HFFc6 (cell line): ENCODE results near the gene DYNC1I1. TPM values are rescaled to one million over a fixed set of nuclear protein-coding genes. Genes with fewer than 3 reads are reported as not detected.
A peak's percentile ranks its signal among the peaks of the same experiment; 100 is the strongest.

Source experiments
- DNase-seq: peaks from one replicate; pipeline ENCODE4 v3.0.0-alpha.2; 2018
- H3K27ac Mint-ChIP-seq: 2 replicates; pipeline ENCODE4 v1.8.0; 2020; ENCODE audit warnings: mild to moderate bottlenecking, mixed read lengths
- H3K27me3 Mint-ChIP-seq: 2 replicates; pipeline ENCODE4 v1.8.0; 2021; ENCODE audit warnings: mild to moderate bottlenecking, moderate library complexity, mixed read lengths; ENCODE audit not compliant: insufficient read depth
- H3K36me3 Mint-ChIP-seq: 2 replicates; pipeline ENCODE4 v1.8.0; 2021; ENCODE audit warnings: low read depth, mixed read lengths
- H3K4me1 Mint-ChIP-seq: 2 replicates; pipeline ENCODE4 v1.8.0; 2020; ENCODE audit warnings: low read depth, mixed read lengths
- H3K4me3 Mint-ChIP-seq: 2 replicates; pipeline ENCODE4 v1.8.0; 2020; ENCODE audit warnings: mild to moderate bottlenecking, moderate library complexity, mixed read lengths
- H3K9me3 Mint-ChIP-seq: 2 replicates; pipeline ENCODE4 v1.8.0; 2020; ENCODE audit warnings: mild to moderate bottlenecking, mixed read lengths
- CTCF ChIP-seq: fragments of 200-600 bp; sonication (generic); IDR thresholded peaks from 2 replicates; pipeline ENCODE4 v1.5.0; 2021; ENCODE audit warnings: antibody characterized with exemption, mild to moderate bottlenecking
- total RNA-seq, 6 experiments: library from RNA; stranded (reverse); fragmentation: NEBNext Ultra II Directional; extraction: Animal tissue kit (Norgen Biotek cat#: 25700); gene quantifications; 2 replicates in 1 of 6; 3 replicates in 5 of 6; pipeline ENCODE4 v1.2.3, GENCODE V29; 2021

The DYNC1I1 gene
- total RNA-seq, 6 experiments from 2014 or later: 0.08 to 0.34 (median 0.14) TPM; not detected in 1

- H3K27ac Mint-ChIP-seq: no peak overlapping the region
- no peak for DNase-seq
- H3K27me3 Mint-ChIP-seq: peaks cover 4% of the 10 kb centered on the region; the same call in 1 of the 2 replicates
- H3K4me1 Mint-ChIP-seq: no peaks in the 10 kb centered on the region
- H3K4me3 Mint-ChIP-seq: no peak overlapping the region
- no peaks in the 10 kb centered on the region for H3K36me3 Mint-ChIP-seq
- H3K9me3 Mint-ChIP-seq: peaks cover 42% of the 10 kb centered on the region
- TF ChIP-seq CTCF: no peak
These were observed 16.5 kb downstream of the DYNC1I1 start for GRCh38 chr7:95788884-95789283.

GRCh38 chr7:95793658-95794057, 21.3 kb downstream of the DYNC1I1 start:
- Mint-ChIP-seq H3K36me3 (no peaks in the 10 kb centered on the region), H3K4me1 (no peaks in the 10 kb centered on the region), H3K9me3 (peaks cover 17% of the 10 kb centered on the region), H3K4me3 (no peak overlapping the region), H3K27me3 (no peaks in the 10 kb centered on the region; the same call in 1 of the 2 replicates), H3K27ac (no peak overlapping the region)
- no peak for DNase-seq
- TF ChIP-seq CTCF: no peak

GRCh38 chr7:95794917-95795515, 22.7 kb downstream of the DYNC1I1 start:
- no peak for DNase-seq

GRCh38 chr7:95796617-95797016, 24.3 kb downstream of the DYNC1I1 start:
- DNase-seq: no peak
- H3K27me3 Mint-ChIP-seq: no peaks in the 10 kb centered on the region; the same call in 1 of the 2 replicates
- H3K9me3 Mint-ChIP-seq: peaks cover 17% of the 10 kb centered on the region
- TF ChIP-seq CTCF: no peak
- no peaks in the 10 kb centered on the region for H3K4me1 Mint-ChIP-seq
- H3K36me3 Mint-ChIP-seq: no peaks in the 10 kb centered on the region
- no peak overlapping the region for H3K4me3 Mint-ChIP-seq
- H3K27ac Mint-ChIP-seq: no peak overlapping the region

More at GRCh38 chr7:95794917-95795515, 22.7 kb downstream of the DYNC1I1 start:
- Mint-ChIP-seq H3K27ac (no peak overlapping the region), H3K4me3 (no peak overlapping the region), H3K36me3 (no peaks in the 10 kb centered on the region), H3K27me3 (no peaks in the 10 kb centered on the region; the same call in 1 of the 2 replicates), H3K4me1 (no peaks in the 10 kb centered on the region), H3K9me3 (peaks cover 18% of the 10 kb centered on the region)
- TF ChIP-seq CTCF: peak; percentile 62

- Mint-ChIP-seq H3K27ac (no peak overlapping the region), H3K4me1 (no peaks in the 10 kb centered on the region), H3K9me3 (peaks cover 13% of the 10 kb centered on the region; the same call in 1 of the 2 replicates), H3K4me3 (no peak overlapping the region), H3K36me3 (0 out of 2 replicates have a peak, but pooled peaks cover 4% of the 10 kb centered on the region), H3K27me3 (no peaks in the 10 kb centered on the region; the same call in 1 of the 2 replicates)
- DNase-seq: no peak
- TF ChIP-seq CTCF: no peak
These were observed 26.1 kb downstream of the DYNC1I1 start for GRCh38 chr7:95798401-95798930.
